GM12801 (cell line): ENCODE data around the gene SRP72.

Experiments
- TF ChIP-seq, protein P1 (sequence below): IDR thresholded peaks from one replicate; pipeline ENCODE4 v1.5.1; 2011; ENCODE audit warnings: control low read depth; ENCODE audit not compliant: insufficient read length; ENCODE audit errors: extremely low read depth

SRP72 gene

DNA sequence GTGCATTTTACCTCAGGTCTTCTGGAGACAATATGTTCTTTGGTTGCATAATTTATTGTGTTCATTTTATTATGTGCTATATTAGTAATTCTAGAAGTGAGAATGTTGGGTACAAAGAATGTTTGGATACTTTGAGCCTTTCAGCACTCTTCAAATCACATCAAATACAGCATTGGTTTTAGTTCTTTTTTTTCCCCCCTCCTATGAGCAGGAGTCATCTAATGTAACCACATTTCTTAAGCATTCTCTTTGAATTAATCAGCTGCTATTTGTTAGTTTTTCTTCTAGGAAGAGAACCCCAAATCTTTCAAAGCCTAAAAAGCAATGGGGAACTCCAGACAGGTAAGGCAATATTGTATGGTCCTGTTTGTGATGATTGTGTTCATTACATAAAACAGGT lies 84.9 kb downstream of the SRP72 start:
- TF ChIP-seq, protein P1, sequence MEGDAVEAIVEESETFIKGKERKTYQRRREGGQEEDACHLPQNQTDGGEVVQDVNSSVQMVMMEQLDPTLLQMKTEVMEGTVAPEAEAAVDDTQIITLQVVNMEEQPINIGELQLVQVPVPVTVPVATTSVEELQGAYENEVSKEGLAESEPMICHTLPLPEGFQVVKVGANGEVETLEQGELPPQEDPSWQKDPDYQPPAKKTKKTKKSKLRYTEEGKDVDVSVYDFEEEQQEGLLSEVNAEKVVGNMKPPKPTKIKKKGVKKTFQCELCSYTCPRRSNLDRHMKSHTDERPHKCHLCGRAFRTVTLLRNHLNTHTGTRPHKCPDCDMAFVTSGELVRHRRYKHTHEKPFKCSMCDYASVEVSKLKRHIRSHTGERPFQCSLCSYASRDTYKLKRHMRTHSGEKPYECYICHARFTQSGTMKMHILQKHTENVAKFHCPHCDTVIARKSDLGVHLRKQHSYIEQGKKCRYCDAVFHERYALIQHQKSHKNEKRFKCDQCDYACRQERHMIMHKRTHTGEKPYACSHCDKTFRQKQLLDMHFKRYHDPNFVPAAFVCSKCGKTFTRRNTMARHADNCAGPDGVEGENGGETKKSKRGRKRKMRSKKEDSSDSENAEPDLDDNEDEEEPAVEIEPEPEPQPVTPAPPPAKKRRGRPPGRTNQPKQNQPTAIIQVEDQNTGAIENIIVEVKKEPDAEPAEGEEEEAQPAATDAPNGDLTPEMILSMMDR, result no peak
